PFSK-1 (cell line): Measurements from ENCODE around the gene SEMA4G.

ENCODE experiments used
- FOXP2 ChIP-seq: optimal IDR thresholded peaks from 2 replicates; pipeline ENCODE3; 2011; ENCODE audit warnings: borderline replicate concordance, control low read depth, inconsistent platforms; ENCODE audit not compliant: insufficient read depth; ENCODE audit errors: extremely low read length, extremely low read depth
- POLR2AphosphoS5 ChIP-seq: IDR thresholded peaks from 2 replicates; pipeline ENCODE4 v1.6.1; 2012; ENCODE audit warnings: low read depth, mild to moderate bottlenecking, control low read depth, low read length, moderate library complexity
- REST ChIP-seq, 2 experiments: IDR thresholded peaks; 2 replicates each; pipeline versions ENCODE4 v1.6.1 to v1.8.0; 2011 to 2012; ENCODE audit warnings: low read depth in 2 of 2, low read length in 2 of 2, control low read depth in 1 of 2, inconsistent platforms in 1 of 2, mild to moderate bottlenecking in 1 of 2, moderate library complexity in 1 of 2; ENCODE audit not compliant: insufficient read depth in 1 of 2
- SIN3A ChIP-seq: IDR thresholded peaks from 2 replicates; pipeline ENCODE4 v1.6.1; 2012; ENCODE audit warnings: mild to moderate bottlenecking, low read length, moderate library complexity, borderline replicate concordance; ENCODE audit not compliant: insufficient read depth
- TAF1 ChIP-seq: IDR thresholded peaks from 2 replicates; pipeline ENCODE4 v1.6.1; 2012; ENCODE audit warnings: low read length, control low read depth, borderline replicate concordance; ENCODE audit not compliant: insufficient read depth

Gene SEMA4G

GRCh38 chr10:100945754-100946153 lies 23.6 kb upstream of the SEMA4G start:
- TF ChIP-seq POLR2AphosphoS5, result no peak
- TF ChIP-seq TAF1, result no peak
- no peak for TF ChIP-seq FOXP2
- no peak for TF ChIP-seq REST (IDR thresholded peaks at IDR 0.05; ENCODE audit: insufficient read depth in 1 of 2, low read depth in 2 of 2, low read length in 2 of 2)

GRCh38 chr10:100948916-100949315 lies 20.4 kb upstream of the SEMA4G start:
- TF ChIP-seq POLR2AphosphoS5 (no peak), FOXP2 (no peak), REST (IDR thresholded peaks at IDR 0.05; ENCODE audit: insufficient read depth in 1 of 2, low read depth in 2 of 2, low read length in 2 of 2) (no peak)

- no peak for TF ChIP-seq REST (IDR thresholded peaks at IDR 0.05; ENCODE audit: insufficient read depth in 1 of 2, low read depth in 2 of 2, low read length in 2 of 2)
Observed at GRCh38 chr10:100960251-100960650, 9.1 kb upstream of the SEMA4G start.

GRCh38 chr10:100962351-100963080 lies 6.8 kb upstream of the SEMA4G start:
- TF ChIP-seq SIN3A (no peak), REST (IDR thresholded peaks at IDR 0.05; ENCODE audit: insufficient read depth in 1 of 2, low read depth in 2 of 2, low read length in 2 of 2) (no peak), POLR2AphosphoS5 (no peak), FOXP2 (no peak), TAF1 (no peak)

- TF ChIP-seq TAF1, result no peak
- no peak for TF ChIP-seq SIN3A
- no peak for TF ChIP-seq REST (IDR thresholded peaks at IDR 0.05; ENCODE audit: insufficient read depth in 1 of 2, low read depth in 2 of 2, low read length in 2 of 2)
- no peak for TF ChIP-seq FOXP2
- TF ChIP-seq POLR2AphosphoS5, result no peak
Observed at GRCh38 chr10:100963826-100964225, 5.5 kb upstream of the SEMA4G start.
